Measurements from ENCODE around the gene PHF12.

Gene PHF12

GRCh38 chr17:28944862-28945741 is 6.2 kb downstream of the PHF12 start:
- peak overlapping the region in 1 of 2 donors; percentile 44 for H3K27ac ChIP-seq
- TF ChIP-seq CTCF (IDR thresholded peaks at IDR 0.05): no peak
- no peak for DNase-seq (ENCODE audit: low spot score)
- H3K4me3 ChIP-seq: peak overlapping the region; percentile 32

DNA sequence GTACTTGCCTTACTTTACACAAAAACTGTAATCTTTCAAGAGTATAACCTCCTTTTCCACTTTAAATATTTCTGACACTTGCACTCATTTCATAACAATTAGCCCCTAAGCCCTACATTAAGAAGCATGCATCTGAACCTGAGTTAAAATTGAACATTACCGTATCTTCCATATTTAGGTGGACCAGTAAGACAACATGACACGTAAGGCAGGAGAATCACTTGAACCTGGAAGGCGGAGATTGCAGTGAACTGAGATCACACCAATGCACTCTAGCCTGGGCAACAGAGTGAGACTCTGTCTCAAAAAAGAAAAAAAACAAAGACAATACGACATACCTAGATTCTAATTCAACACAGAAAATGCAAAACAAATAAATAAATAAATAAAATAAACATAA is 7.0 kb downstream of the PHF12 start:
- Histone ChIP-seq H3K4me3 (no peak overlapping the region), H3K27ac (no peak overlapping the region)
- DNase-seq (ENCODE audit: low spot score): no peak
- no peak for TF ChIP-seq CTCF (IDR thresholded peaks at IDR 0.05)

DNA sequence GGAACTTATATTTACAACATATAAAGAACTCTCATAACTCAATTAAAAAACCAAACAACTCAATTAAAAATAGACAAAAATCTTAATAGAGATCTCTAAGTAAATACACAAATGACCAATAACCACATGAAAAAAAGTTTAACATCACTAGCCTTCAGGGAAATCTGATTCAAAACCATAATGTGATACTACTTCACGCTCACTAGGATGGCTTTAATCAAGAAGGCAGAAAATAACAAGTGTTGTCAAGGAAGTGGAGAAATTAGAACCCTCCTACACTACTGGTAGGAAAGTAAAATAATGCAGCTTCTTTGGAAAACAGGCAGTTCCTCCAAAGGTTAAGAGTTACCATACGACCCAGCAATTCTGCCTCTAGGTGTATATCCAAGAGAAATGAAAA is 8.4 kb downstream of the PHF12 start:
- DNase-seq (ENCODE audit: low spot score): no peak
- H3K27ac ChIP-seq: no peak overlapping the region
- no peak for TF ChIP-seq CTCF (IDR thresholded peaks at IDR 0.05)
- no peak overlapping the region for H3K4me3 ChIP-seq

- no peak for DNase-seq (ENCODE audit: low spot score)
- no peak overlapping the region for H3K27ac ChIP-seq
- TF ChIP-seq CTCF (IDR thresholded peaks at IDR 0.05): no peak
- H3K4me3 ChIP-seq: no peak overlapping the region
These were observed 10.1 kb downstream of the PHF12 start for GRCh38 chr17:28941251-28941650.

DNA sequence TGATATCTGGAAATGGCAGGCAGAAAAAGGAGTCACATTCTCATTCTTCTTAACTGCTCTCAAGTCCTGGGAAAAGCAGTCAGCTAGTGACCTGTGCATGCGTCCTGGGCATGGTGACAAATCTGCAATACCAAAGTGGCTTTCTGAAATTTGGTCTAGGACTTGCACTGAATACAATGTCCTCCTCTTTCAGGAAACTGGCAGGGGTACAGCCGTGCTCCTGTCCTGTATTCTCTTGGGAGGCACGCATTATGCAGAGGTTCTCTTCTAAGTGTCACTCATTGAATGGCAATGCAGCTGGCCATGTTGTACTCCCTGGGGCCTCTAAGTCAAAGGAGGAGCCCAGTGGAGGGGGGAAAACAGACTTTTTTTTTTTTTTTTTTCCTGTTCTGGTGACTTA is 10.6 kb downstream of the PHF12 start:
- TF ChIP-seq CTCF (IDR thresholded peaks at IDR 0.05): no peak
- no peak for DNase-seq (ENCODE audit: low spot score)
- H3K27ac ChIP-seq: no peak overlapping the region
- H3K4me3 ChIP-seq: no peak overlapping the region

GRCh38 chr17:28940142-28940541 is 11.2 kb downstream of the PHF12 start:
- DNase-seq (ENCODE audit: low spot score): no peak
- no peak for TF ChIP-seq CTCF (IDR thresholded peaks at IDR 0.05)
- Histone ChIP-seq H3K27ac (no peak overlapping the region), H3K4me3 (no peak overlapping the region)

DNA sequence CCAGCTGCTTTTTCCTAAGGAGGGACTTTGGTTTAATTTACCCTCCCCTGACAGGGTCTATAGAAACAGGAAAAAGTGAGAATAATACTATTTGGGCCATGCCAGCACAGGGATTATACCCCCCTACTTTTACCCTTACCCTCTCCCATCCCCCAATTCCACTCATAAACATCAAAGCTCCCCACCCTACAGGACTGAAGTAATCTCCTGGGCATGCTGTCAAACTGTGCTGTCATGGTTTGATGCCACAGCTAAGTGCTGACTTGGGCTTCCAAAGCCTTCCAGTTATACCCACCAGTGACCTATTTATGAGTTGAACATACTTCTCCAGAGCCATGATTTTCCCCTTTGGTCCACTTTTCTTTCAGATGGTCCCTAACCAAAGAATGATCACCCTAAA is 12.8 kb downstream of the PHF12 start:
- TF ChIP-seq CTCF (IDR thresholded peaks at IDR 0.05): no peak
- Histone ChIP-seq H3K4me3 (no peak overlapping the region), H3K27ac (peak overlapping the region in 1 of 2 donors; percentile 10)
- no peak for DNase-seq (ENCODE audit: low spot score)

Measured in coronary artery (tissue), 2 donors.